Ishikawa (cell line): ENCODE results near the gene ASIC2.

Source experiments
- CEBPB ChIP-seq: IDR thresholded peaks from 2 replicates; pipeline ENCODE4 v1.6.1; 2012
- CREB1 ChIP-seq: IDR thresholded peaks from 2 replicates; pipeline ENCODE4 v1.6.1; 2012; ENCODE audit warnings: low read depth
- EGR1 ChIP-seq: IDR thresholded peaks from 2 replicates; pipeline ENCODE4 v1.6.1; 2012
- EP300 ChIP-seq: IDR thresholded peaks from 2 replicates; pipeline ENCODE4 v1.6.1; 2012; ENCODE audit warnings: borderline replicate concordance
- MAX ChIP-seq: IDR thresholded peaks from 2 replicates; pipeline ENCODE4 v1.6.1; 2012
- RAD21 ChIP-seq: IDR thresholded peaks from 2 replicates; pipeline ENCODE4 v1.6.1; 2012; ENCODE audit warnings: low read depth
- TAF1 ChIP-seq: IDR thresholded peaks from 2 replicates; pipeline ENCODE4 v1.6.1; 2012; ENCODE audit warnings: low read depth, mild to moderate bottlenecking
- TCF12 ChIP-seq: IDR thresholded peaks from 2 replicates; pipeline ENCODE4 v1.6.1; 2012; ENCODE audit warnings: low read depth
- YY1 ChIP-seq: IDR thresholded peaks from 2 replicates; pipeline ENCODE4 v1.6.1; 2012; ENCODE audit warnings: low read depth
- ZBTB7A ChIP-seq: IDR thresholded peaks from 2 replicates; pipeline ENCODE4 v1.6.1; 2012; ENCODE audit warnings: low read depth
- TF ChIP-seq, protein P1 (sequence below): IDR thresholded peaks from 2 replicates; pipeline ENCODE4 v1.6.1; 2012; ENCODE audit warnings: low read depth, mild to moderate bottlenecking
- TF ChIP-seq, protein P2 (sequence below): IDR thresholded peaks from 2 replicates; pipeline ENCODE4 v1.6.1; 2012

GRCh38 chr17:33218698-33219601 is 74.1 kb downstream of the ASIC2 start:
- no peak for TF ChIP-seq MAX
- no peak for TF ChIP-seq TAF1
- TF ChIP-seq YY1: no peak
- no peak for TF ChIP-seq TCF12
- TF ChIP-seq CREB1: no peak
- TF ChIP-seq ZBTB7A: no peak
- TF ChIP-seq CEBPB: no peak
- TF ChIP-seq EGR1: no peak
- TF ChIP-seq EP300: no peak
- TF ChIP-seq, protein P1, sequence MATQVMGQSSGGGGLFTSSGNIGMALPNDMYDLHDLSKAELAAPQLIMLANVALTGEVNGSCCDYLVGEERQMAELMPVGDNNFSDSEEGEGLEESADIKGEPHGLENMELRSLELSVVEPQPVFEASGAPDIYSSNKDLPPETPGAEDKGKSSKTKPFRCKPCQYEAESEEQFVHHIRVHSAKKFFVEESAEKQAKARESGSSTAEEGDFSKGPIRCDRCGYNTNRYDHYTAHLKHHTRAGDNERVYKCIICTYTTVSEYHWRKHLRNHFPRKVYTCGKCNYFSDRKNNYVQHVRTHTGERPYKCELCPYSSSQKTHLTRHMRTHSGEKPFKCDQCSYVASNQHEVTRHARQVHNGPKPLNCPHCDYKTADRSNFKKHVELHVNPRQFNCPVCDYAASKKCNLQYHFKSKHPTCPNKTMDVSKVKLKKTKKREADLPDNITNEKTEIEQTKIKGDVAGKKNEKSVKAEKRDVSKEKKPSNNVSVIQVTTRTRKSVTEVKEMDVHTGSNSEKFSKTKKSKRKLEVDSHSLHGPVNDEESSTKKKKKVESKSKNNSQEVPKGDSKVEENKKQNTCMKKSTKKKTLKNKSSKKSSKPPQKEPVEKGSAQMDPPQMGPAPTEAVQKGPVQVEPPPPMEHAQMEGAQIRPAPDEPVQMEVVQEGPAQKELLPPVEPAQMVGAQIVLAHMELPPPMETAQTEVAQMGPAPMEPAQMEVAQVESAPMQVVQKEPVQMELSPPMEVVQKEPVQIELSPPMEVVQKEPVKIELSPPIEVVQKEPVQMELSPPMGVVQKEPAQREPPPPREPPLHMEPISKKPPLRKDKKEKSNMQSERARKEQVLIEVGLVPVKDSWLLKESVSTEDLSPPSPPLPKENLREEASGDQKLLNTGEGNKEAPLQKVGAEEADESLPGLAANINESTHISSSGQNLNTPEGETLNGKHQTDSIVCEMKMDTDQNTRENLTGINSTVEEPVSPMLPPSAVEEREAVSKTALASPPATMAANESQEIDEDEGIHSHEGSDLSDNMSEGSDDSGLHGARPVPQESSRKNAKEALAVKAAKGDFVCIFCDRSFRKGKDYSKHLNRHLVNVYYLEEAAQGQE: no peak
- no peak for TF ChIP-seq RAD21
- TF ChIP-seq, protein P2, sequence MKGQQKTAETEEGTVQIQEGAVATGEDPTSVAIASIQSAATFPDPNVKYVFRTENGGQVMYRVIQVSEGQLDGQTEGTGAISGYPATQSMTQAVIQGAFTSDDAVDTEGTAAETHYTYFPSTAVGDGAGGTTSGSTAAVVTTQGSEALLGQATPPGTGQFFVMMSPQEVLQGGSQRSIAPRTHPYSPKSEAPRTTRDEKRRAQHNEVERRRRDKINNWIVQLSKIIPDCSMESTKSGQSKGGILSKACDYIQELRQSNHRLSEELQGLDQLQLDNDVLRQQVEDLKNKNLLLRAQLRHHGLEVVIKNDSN: no peak
